UCSD-AML1 (cell line): ENCODE data around the gene TSGA10.

Experiments
- DNase-seq: peaks from one replicate; lab custom pipeline; 2025; ENCODE audit not compliant: unreplicated experiment; lab: John Stamatoyannopoulos, UW

The TSGA10 gene

GRCh38 chr2:98948956-98949739, 205.6 kb downstream of the TSGA10 start:
- DNase-seq: no peak

- no peak for DNase-seq
Observed at GRCh38 chr2:98947554-98947953, 207.2 kb downstream of the TSGA10 start.
